ENCODE results near the gene PCYT1A.

DNA sequence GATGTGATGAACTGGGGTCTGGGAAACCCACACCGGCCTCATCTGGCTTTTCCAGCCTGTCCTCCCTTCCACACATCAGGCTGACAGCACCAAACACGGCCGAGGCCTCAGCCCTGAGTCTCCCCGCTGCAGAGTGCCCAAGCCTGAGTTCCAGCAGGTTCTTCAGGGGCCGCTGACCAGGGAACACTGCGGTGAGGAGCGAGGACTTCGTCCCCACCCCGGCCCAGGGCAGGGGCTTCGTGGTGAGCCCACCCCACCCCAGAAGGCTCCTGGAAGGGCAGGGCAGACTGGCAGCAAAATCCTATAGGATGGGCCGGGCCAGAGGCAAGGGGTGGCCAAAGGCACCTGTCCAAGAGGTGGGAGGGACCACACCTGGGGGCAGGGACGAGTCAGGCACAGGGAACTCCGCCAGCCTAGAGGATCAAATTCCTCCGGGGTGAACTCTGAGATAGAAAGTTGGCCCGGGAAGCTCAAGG, 71.4 kb downstream of the PCYT1A start, which contains the start of gene SLC51A:
- TF ChIP-seq, protein P1, sequence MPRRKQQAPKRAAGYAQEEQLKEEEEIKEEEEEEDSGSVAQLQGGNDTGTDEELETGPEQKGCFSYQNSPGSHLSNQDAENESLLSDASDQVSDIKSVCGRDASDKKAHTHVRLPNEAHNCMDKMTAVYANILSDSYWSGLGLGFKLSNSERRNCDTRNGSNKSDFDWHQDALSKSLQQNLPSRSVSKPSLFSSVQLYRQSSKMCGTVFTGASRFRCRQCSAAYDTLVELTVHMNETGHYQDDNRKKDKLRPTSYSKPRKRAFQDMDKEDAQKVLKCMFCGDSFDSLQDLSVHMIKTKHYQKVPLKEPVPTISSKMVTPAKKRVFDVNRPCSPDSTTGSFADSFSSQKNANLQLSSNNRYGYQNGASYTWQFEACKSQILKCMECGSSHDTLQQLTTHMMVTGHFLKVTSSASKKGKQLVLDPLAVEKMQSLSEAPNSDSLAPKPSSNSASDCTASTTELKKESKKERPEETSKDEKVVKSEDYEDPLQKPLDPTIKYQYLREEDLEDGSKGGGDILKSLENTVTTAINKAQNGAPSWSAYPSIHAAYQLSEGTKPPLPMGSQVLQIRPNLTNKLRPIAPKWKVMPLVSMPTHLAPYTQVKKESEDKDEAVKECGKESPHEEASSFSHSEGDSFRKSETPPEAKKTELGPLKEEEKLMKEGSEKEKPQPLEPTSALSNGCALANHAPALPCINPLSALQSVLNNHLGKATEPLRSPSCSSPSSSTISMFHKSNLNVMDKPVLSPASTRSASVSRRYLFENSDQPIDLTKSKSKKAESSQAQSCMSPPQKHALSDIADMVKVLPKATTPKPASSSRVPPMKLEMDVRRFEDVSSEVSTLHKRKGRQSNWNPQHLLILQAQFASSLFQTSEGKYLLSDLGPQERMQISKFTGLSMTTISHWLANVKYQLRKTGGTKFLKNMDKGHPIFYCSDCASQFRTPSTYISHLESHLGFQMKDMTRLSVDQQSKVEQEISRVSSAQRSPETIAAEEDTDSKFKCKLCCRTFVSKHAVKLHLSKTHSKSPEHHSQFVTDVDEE (CRISPR knock-in tag; IDR thresholded peaks at IDR 0.05): no peak
- no peak for TF ChIP-seq ZNF70 (CRISPR knock-in tag; IDR thresholded peaks at IDR 0.05)
- no peak for TF ChIP-seq ZFP3 (CRISPR knock-in tag; IDR thresholded peaks at IDR 0.05)
- TF ChIP-seq, protein P2, sequence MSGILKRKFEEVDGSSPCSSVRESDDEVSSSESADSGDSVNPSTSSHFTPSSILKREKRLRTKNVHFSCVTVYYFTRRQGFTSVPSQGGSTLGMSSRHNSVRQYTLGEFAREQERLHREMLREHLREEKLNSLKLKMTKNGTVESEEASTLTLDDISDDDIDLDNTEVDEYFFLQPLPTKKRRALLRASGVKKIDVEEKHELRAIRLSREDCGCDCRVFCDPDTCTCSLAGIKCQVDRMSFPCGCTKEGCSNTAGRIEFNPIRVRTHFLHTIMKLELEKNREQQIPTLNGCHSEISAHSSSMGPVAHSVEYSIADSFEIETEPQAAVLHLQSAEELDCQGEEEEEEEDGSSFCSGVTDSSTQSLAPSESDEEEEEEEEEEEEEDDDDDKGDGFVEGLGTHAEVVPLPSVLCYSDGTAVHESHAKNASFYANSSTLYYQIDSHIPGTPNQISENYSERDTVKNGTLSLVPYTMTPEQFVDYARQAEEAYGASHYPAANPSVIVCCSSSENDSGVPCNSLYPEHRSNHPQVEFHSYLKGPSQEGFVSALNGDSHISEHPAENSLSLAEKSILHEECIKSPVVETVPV (CRISPR knock-in tag; IDR thresholded peaks at IDR 0.05): no peak
- no peak for TF ChIP-seq CSDC2 (CRISPR knock-in tag; IDR thresholded peaks at IDR 0.05)
- TF ChIP-seq ISL1 (CRISPR knock-in tag; IDR thresholded peaks at IDR 0.05): no peak
- TF ChIP-seq, protein P3, sequence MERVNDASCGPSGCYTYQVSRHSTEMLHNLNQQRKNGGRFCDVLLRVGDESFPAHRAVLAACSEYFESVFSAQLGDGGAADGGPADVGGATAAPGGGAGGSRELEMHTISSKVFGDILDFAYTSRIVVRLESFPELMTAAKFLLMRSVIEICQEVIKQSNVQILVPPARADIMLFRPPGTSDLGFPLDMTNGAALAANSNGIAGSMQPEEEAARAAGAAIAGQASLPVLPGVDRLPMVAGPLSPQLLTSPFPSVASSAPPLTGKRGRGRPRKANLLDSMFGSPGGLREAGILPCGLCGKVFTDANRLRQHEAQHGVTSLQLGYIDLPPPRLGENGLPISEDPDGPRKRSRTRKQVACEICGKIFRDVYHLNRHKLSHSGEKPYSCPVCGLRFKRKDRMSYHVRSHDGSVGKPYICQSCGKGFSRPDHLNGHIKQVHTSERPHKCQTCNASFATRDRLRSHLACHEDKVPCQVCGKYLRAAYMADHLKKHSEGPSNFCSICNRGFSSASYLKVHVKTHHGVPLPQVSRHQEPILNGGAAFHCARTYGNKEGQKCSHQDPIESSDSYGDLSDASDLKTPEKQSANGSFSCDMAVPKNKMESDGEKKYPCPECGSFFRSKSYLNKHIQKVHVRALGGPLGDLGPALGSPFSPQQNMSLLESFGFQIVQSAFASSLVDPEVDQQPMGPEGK (CRISPR knock-in tag; IDR thresholded peaks at IDR 0.05; ENCODE audit: borderline replicate concordance): no peak
- TF ChIP-seq GLIS3 (CRISPR knock-in tag; IDR thresholded peaks at IDR 0.05): no peak

Measured in SK-N-SH treated with all-trans-retinoic acid at 6 μM for 48 hours (cell line).